Measurements from ENCODE around the gene OTUD7B.

The OTUD7B gene

DNA sequence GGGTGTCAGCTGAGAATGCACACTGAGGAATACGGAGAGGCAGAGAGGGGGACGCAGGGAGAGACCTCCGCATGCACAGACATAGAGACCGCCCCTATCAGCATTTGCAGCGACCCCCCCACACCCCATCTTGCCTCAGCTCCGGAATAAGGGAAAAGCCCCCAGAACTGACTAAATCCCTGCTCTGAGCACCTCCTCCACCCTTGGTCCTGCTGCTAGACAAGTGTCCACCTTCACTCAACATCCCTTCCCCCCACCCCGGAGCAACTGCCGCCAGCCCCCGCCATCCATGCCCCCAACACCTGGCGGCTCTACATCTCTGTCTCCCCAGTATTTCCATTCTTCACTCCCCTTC is 93.7 kb downstream of the OTUD7B start:
- no peak for DNase-seq (ENCODE audit: low read depth)

- DNase-seq (ENCODE audit: low read depth): no peak
Observed at GRCh38 chr1:149916193-149916897, 94.2 kb downstream of the OTUD7B start.

- no peak for DNase-seq (ENCODE audit: low read depth)
Observed at GRCh38 chr1:149915429-149916192, 94.9 kb downstream of the OTUD7B start.

GRCh38 chr1:149914545-149914944 is 96.0 kb downstream of the OTUD7B start:
- no peak for DNase-seq (ENCODE audit: low read depth)

GRCh38 chr1:149906570-149907075 is 103.9 kb downstream of the OTUD7B start:
- DNase-seq (ENCODE audit: low read depth): no peak

DNA sequence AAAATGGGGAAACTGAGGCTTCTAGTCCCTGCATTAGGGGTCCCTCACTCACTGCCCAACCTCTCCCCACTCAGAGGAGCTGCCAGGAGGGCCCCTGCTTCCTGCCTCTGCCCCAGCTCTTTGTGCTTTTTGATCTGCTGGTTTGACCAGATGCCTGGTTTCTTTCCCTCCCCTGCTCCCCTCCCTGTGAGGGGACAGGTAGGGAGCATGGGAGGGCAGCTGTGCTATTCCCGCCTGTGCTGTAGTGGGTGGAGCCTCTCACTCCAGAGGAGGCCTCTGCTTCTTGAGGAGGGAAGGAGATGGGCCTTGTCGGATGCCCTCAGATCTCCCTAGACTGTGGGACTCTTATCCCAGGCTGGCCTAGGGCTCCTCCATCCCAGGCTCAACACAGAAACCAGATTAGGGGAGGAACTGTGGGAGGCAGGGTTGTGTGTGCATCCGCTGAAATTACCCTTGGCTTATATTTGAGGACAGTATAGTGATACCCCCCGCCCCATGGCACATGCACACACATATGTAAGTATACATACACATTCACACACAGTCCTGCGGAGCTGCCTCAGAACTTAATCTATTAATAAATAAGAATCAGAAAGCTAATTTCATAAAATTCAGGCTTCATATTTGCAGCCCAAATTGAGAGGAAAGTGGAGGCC is 106.6 kb downstream of the OTUD7B start:
- no peak for DNase-seq (ENCODE audit: low read depth)

DNA sequence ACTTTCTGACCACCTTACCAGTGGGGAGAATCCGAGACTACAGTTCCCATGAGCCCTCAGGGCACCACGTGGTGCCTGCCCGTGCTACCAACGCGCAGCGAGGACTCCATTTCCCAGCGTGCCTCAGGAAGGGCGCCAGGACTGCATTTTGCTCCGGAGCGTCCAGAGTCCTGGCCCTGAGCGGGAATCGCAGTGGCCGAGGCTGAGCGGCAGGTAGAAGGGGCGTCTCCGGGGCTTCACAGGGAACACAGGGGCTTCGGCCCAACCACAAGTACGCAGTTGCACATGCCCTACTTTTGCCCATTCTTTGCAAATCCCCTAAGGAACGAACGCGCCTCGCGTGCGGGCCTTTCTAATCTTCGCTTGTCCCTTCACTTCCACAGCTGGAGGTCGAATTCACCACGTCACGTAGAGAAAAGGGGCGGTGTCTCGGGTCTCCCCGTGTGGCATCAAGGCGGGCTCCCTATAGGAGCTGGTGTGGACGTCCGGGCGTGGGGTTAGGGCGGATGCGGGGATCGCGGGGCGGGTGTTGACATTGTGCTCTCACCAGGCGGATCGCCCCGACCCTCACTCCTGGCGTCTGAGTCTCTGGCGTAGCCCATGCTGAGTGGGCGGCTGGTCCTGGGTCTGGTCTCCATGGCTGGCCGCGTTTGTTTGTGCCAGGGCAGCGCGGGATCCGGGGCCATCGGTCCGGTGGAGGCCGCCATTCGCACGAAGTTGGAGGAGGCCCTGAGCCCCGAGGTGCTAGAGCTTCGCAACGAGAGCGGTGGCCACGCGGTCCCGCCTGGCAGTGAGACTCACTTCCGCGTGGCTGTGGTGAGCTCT is 110.9 kb downstream of the OTUD7B start, which contains the start of gene BOLA1:
Gene BOLA1, plus strand, starts transcription at position 109 of the 825 bp plus-strand sequence. Its CDS starts 492 bp downstream, at position 601.
- DNase-seq (ENCODE audit: low read depth): peak; percentile 76

DNA sequence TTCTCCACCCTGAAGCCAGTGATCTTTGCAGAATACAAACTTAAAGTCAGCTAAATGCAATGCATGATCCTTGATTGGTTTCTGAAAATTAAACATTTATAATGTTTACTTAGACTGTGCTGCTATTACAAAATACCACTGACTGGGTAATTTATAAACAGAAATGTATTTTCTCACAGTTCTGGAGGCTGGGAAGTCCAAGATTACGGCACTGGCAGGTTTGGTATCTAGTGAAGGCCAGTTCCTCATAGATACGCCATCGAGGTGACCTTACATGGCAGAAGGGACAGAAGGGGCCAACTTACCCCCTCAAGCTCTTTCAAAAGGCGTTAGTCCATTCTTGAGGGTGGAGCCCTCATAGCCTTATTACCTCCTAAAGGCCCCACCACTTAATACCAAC is 114.0 kb downstream of the OTUD7B start:
- no peak for DNase-seq (ENCODE audit: low read depth)

DNA sequence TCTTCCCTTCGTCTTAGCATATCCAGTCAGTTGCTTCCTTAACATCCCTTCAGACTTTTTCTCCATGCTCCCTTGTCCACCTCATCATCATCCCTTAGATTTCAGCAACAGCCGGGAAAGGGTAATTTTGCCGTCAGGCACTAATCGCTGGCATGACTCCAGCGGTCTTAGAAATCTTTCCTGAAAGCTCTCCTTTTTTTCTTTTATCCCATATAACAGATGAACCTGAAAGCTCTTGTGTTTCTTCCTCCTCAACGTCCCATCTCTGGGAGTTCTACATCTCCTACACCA is 121.6 kb downstream of the OTUD7B start:
- DNase-seq (ENCODE audit: low read depth): no peak

DNA sequence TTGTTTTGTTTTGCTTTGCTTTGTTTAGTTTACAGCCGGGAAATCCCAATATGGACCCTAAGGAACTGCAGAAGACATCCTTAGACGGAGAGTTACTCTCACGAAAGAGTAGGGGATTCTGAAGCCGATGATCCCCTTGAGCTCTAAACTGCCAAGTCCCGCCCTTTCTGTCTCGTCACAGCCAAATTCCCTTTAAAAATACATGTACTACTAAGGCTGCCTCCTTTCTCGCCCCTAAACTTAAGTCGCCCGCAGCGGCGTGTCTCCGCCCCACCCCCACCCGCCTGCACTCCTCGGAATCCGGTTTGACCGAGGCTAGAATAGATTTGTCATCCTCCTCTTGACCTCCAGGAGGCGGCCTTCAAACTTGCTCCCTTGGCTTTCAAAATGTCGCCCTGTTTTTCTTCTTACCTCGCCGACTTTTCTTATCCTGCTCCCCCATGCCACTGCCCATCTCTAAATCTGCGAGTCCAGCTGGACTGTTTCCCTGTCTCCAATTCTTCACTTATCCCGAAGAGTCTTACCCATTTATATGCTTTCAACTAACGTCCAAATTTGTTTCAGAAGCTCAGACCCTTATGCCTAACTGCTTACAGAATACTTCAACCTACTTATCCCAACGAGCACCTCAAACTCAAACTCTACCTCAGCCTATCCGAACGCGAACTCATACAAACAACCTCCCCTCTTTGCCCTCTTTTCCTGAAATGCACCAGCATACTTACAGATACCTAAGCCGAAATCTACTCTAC is 122.1 kb downstream of the OTUD7B start:
- DNase-seq (ENCODE audit: low read depth): peak; percentile 50
